ENCODE results near the gene TMEM53.
"Not testable (repeated sequence)": the region's sequence is repeated elsewhere in the genome, so short reads cannot be mapped to it uniquely, and the experiment has no call there.

Gene TMEM53

DNA sequence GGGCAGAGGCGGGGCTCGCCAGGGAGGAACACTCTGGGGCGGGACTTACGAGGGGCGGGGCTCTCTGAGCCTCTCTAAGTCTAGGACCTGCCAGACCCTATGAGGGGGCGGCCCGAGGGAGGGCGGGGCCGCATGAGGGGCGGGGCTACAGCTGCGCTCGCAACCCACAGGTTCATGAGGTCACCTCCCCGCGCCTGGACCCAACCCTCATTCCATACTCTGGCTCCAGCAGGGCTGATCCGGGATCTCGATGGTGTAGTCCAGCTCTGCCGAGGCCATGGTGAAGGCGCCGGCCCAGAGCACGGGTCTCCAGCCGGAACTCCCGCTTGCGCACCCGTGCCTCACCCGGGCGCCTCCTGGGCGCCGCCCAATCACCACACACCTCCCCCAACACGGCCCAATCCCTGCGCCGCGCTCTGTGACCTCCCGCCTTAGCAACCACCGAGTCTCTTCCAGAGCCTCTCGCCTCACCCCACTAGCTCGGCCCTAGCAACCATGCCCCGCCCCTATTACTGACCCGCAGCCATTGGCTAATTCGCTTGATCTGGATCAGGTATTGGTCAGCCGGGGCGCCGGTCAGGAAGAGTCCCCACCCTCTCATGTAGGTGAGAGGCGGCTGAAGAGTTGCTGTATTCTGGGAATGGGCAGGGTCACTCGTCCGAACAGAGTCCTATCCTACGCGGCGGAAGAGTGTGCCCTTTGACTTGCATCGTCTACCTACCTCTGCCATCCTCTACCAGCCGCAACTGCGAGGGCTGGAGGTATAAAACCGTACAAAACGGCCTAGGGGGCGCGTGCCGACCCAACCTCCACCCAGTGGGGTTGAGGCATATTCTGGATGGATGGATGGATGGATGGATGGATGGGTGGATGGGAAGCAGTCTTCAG is at the start of gene TMEM53, which contains the start of gene ARMH1:
TMEM53 (minus strand) TSS at position 369 of the 888 bp plus-strand sequence; CDS start at position 279, 90 bp downstream.
ARMH1 (plus strand) TSS at position 602 of the 888 bp plus-strand sequence. CDS start 14,984 bp downstream, outside the sequence.
- DNase-seq (ENCODE audit: low read depth), result peak; percentile 92

GRCh38 chr1:44723496-44724295 is 49.4 kb upstream of the TMEM53 start:
- no peak for DNase-seq (ENCODE audit: low read depth)

- DNase-seq (ENCODE audit: low read depth), result no peak
These were observed 48.8 kb upstream of the TMEM53 start for GRCh38 chr1:44723064-44723463.

GRCh38 chr1:44721485-44722361 is 47.4 kb upstream of the TMEM53 start:
- peak; percentile 52 for DNase-seq (ENCODE audit: low read depth)

- DNase-seq (ENCODE audit: low read depth), result no peak
These were observed 46.0 kb upstream of the TMEM53 start for GRCh38 chr1:44720281-44720680.

GRCh38 chr1:44719318-44719717 is 45.0 kb upstream of the TMEM53 start:
- no peak for DNase-seq (ENCODE audit: low read depth)

- DNase-seq (ENCODE audit: low read depth), result no peak
These were observed 43.8 kb upstream of the TMEM53 start for GRCh38 chr1:44718091-44718490.

GRCh38 chr1:44717653-44718052 is 43.4 kb upstream of the TMEM53 start:
- no peak for DNase-seq (ENCODE audit: low read depth)

GRCh38 chr1:44717156-44717555 is 42.9 kb upstream of the TMEM53 start:
- no peak for DNase-seq (ENCODE audit: low read depth)

DNA sequence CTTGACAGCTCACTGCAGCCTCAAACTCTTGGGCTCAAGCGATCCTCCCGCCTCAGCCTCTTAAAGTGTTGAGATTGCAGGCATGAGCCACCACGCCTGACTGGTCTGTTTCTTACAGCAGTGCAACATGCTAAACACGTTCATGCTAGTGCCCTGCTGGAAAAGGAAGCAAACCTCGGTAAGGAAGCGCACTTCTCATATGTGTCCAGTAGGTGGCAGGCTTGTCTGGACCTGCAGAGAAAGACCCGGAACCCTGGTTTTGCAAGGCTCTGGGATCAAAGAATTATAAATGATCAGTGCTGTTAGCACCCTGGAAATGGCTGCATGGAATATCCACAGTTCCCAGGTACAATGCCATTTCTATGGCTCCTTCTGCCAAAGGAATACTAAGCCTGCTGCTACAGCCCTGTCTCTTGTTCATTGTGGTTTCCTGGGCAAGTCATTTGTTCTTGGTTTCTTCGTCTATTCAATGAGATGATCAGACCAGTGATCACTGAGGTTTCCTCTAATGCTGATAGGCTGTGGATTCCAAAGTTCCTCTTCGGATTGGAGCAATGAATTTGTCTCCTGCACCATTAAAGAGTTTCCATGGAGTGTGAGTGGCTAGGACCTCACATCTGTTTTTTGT is 40.8 kb upstream of the TMEM53 start:
- DNase-seq (ENCODE audit: low read depth), result no peak

DNA sequence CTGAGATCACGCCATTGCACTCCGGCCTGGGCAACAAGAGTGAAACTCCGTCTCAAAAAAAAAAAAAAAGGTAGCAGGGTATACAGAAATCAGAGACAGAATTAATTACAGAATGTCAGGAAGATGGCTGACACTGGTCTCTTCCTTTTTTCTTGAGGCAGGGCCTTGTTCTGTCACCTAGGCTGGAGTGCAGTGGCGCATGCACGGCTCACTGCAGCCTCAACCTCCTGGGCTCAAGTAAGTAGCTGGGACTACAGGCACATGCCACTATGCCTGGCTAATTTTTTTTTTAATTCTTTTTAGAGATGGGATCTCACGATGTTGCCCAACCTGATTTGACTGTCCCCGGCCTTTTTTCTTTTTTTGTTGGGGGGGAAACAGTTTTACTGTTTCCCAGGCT is 40.3 kb upstream of the TMEM53 start:
- DNase-seq (ENCODE audit: low read depth), result no peak

- no peak for DNase-seq (ENCODE audit: low read depth)
These were observed 39.1 kb upstream of the TMEM53 start for GRCh38 chr1:44713321-44713781.

GRCh38 chr1:44707959-44708831 is 33.9 kb upstream of the TMEM53 start:
- DNase-seq (ENCODE audit: low read depth), result no peak

GRCh38 chr1:44707112-44707881 is 33.0 kb upstream of the TMEM53 start:
- DNase-seq (ENCODE audit: low read depth), result no peak

DNA sequence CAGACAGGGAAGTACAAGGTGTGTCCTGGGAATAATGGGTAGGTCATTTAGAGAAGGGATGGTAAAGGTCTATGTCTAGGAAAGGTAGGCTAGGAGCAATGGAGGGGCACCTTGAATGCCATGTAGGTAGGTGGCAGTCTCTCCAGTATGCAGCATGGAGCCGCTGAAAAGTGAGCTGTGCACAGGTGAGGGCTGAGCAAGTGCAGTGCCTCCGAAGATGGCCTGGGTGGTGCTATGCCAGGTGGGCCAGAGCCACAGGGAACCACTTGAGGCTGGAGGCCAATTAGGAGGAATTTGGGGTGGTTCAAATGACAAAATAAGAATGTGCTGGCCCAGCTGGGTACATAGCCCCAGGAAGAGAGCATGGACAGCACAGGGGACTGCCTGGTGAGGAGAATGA is 31.7 kb upstream of the TMEM53 start:
- no peak for DNase-seq (ENCODE audit: low read depth)

- no peak for DNase-seq (ENCODE audit: low read depth)
These were observed 31.2 kb upstream of the TMEM53 start for GRCh38 chr1:44705470-44705869.

DNA sequence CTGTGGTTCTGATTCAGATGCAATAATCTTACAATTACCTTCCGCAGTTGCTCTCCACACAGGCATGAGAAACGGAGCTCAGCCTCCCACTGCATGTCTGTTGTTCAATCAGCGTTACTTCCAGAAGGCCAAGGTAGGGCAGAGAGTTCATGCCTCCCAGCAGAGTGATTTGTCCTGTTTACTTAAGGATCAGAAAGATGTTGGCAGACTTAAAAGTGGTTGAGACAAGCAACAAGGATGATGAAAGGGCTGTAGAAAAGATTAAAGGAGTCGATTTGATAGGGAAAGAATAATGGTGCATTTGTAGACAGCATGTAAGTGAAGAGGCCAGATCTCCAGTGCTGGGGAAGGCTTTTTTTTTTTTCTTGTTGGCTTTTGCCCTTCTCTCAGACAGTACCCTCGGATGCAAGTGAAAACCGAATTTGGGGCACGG is 26.9 kb upstream of the TMEM53 start:
- DNase-seq (ENCODE audit: low read depth), result no peak

DNA sequence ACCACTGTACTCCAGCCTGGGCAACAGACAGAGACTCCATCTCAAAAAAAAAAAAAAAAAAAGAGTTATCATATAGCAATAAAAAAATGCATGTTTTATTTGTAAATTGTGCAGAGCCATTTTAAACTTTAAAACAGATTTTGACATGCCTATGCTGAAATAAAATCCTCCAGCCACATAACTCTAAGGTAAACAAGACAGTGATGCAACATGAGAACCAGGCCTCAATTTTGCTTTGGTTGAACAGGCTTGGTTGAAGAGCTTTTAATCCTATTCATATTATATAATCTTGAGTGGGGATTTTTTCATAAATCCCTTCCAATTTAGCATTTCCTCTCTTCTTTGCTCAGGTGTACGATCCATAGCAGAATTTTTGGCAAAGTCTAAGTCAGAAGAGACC is 26.3 kb upstream of the TMEM53 start:
- DNase-seq (ENCODE audit: low read depth), result no peak

DNA sequence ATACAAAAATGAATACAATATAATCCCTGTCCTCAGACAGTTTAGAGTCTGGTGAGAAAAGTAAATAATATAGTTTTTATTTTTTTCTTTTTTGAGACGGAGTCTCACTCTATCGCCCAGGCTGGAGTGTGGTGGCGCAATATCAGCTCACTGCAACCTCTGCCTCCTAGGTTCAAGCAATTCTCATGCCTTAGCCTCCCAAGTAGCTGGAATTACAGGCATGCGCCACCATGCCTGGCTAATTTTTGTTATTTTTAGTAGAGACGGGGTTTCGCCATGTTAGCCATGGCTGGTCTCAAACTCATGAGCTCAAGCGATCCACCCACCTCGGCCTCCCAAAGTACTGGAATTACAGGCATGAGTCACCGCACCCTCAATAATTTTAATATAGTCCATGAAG is 25.1 kb upstream of the TMEM53 start:
- DNase-seq (ENCODE audit: low read depth), result not testable (repeated sequence)

Data from stimulated activated CD8-positive, alpha-beta memory T cell treated with anti-CD3 and anti-CD28 coated beads, Interleukin-7, amount 100 ng/mL, for 24 hours (primary cell).